Kidney capillary endothelial cell (primary cell): ENCODE data around the gene SLC4A5.
"Not testable (repeated sequence)": the region's sequence is repeated elsewhere in the genome, so short reads cannot be mapped to it uniquely, and the experiment has no call there.

Experiments used
- DNase-seq: peaks from one replicate; pipeline ENCODE4 v3.0.0-alpha.2; 2018; ENCODE audit warnings: low spot score

SLC4A5 gene

GRCh38 chr2:74228772-74229171 is 114.4 kb downstream of the SLC4A5 start:
- DNase-seq = no peak

- no peak for DNase-seq
Observed at GRCh38 chr2:74227646-74228045, 115.6 kb downstream of the SLC4A5 start.

- no peak for DNase-seq
Observed at GRCh38 chr2:74226648-74227213, 116.5 kb downstream of the SLC4A5 start.

GRCh38 chr2:74225698-74226459 is 117.3 kb downstream of the SLC4A5 start:
- DNase-seq = no peak

GRCh38 chr2:74223941-74224770 is 119.1 kb downstream of the SLC4A5 start:
- DNase-seq = no peak

- DNase-seq = no peak
Observed at GRCh38 chr2:74222300-74222650, 120.9 kb downstream of the SLC4A5 start.

- no peak for DNase-seq
Observed at GRCh38 chr2:74221604-74222299, 121.5 kb downstream of the SLC4A5 start.

- no peak for DNase-seq
Observed at GRCh38 chr2:74221091-74221490, 122.1 kb downstream of the SLC4A5 start.

GRCh38 chr2:74219846-74220486 is 123.2 kb downstream of the SLC4A5 start:
- DNase-seq = no peak

- no peak for DNase-seq
Observed at GRCh38 chr2:74216642-74217041, 126.6 kb downstream of the SLC4A5 start.

- DNase-seq = not testable (repeated sequence)
Observed at GRCh38 chr2:74215771-74216170, 127.4 kb downstream of the SLC4A5 start.

- DNase-seq = no peak
Observed at GRCh38 chr2:74212702-74213410, 130.4 kb downstream of the SLC4A5 start.

- DNase-seq = peak; percentile 70
Observed at GRCh38 chr2:74206180-74206688, 137.0 kb downstream of the SLC4A5 start.

GRCh38 chr2:74205596-74205995 is 137.6 kb downstream of the SLC4A5 start:
- no peak for DNase-seq

- DNase-seq = no peak
Observed at GRCh38 chr2:74205113-74205512, 138.1 kb downstream of the SLC4A5 start.

GRCh38 chr2:74204436-74204835 is 138.8 kb downstream of the SLC4A5 start:
- no peak for DNase-seq

- DNase-seq = no peak
Observed at GRCh38 chr2:74201596-74201995, 141.6 kb downstream of the SLC4A5 start.

- DNase-seq = no peak
Observed at GRCh38 chr2:74201196-74201595, 142.0 kb downstream of the SLC4A5 start.

- no peak for DNase-seq
Observed at GRCh38 chr2:74199871-74200305, 143.3 kb downstream of the SLC4A5 start.

GRCh38 chr2:74199275-74199701 is 143.9 kb downstream of the SLC4A5 start:
- DNase-seq = no peak
